ENCODE results near the gene CAP2.

- TF ChIP-seq GATA2 (IDR thresholded peaks at IDR 0.05; ENCODE audit: low read depth, low read length) (no peak), GATA3 (IDR thresholded peaks at IDR 0.05; ENCODE audit: low read depth, low read length) (no peak)
Observed at GRCh38 chr6:17390276-17390675, 3.1 kb upstream of the CAP2 start.
